CD4-positive, alpha-beta T cell treated with Interleukin-1 beta for 1 hour (primary cell): ENCODE data around the gene B3GNT8.

Experiments
- DNase-seq, 2 donors: peaks; one replicate each; pipeline ENCODE4 v3.0.0-alpha.2; 2020 to 2022

B3GNT8 gene

GRCh38 chr19:41426952-41427646, at the start of gene B3GNT8:
TSS of gene B3GNT8 (minus strand) at chr19:41427374. CDS start at chr19:41426778, 596 bp downstream.
- peak; percentile 41 to 45 for DNase-seq

GRCh38 chr19:41476583-41476982, 49.4 kb upstream of the B3GNT8 start:
- DNase-seq: no peak

- DNase-seq: peak; percentile 14 to 66
Observed at GRCh38 chr19:41463257-41464256, 36.4 kb upstream of the B3GNT8 start.

DNA sequence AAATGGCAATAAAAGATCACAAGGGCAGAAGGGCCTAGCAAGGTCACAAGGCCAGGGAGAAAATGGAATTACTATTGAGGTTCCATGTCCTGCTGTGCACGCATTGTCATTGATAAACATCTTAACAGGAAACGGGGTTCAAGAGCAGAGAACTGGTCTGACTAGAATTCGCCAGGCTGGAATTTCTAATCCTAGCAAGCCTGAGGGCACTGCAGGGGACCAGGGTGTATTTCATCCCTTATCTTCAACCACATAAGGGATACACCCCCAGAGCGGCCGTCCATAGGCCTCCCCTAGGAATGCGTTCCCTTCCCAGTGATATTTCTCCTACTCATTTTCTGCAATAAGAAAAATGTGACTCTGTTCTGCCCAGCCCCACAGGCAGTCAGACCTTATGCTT, 35.3 kb upstream of the B3GNT8 start:
- DNase-seq: no peak

DNA sequence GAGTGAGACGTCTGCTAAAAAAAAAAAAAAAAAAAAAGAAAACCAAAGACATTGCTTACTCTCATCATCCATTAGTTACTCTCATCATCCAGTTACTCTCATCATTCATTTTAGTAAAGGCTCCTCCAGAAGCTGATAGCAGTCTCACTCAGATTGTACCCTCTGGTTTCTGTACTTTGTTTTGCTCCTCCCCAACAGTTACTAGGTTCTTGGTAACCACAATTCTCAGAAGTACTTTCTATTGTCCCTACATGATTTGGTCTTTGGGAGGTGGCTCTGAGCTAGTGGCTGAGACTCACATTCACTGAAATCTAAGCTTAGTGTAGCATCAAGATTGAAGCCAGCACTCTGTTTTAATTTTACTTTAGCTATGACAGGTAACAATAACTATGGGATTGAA, 30.1 kb upstream of the B3GNT8 start:
- DNase-seq: peak in 1 of 2 donors; percentile 43

GRCh38 chr19:41456342-41456918, 29.3 kb upstream of the B3GNT8 start:
- DNase-seq: no peak

DNA sequence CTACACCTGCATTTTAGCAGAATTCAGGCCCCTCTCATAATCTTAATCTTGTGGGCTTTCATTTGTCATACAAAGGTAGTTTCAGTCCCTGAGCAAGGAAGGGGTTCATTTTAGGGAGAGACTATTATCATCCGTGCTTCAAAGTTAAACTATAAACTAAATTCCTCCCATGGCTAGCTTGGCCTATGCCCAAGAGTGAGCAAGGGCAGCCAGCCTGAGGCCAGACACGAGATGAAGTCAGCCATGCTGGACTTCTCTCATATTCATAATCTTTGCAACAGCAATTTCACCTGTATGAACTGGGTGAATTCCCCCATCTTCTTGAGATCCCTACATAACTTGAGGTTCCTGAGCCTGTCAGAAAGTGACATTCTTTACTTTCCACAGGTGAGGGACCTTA, 28.8 kb upstream of the B3GNT8 start:
- DNase-seq: no peak

GRCh38 chr19:41452584-41453275, 25.6 kb upstream of the B3GNT8 start:
- no peak for DNase-seq

- DNase-seq: no peak
Observed at GRCh38 chr19:41449865-41450178, 22.6 kb upstream of the B3GNT8 start.

- peak; percentile 72 to 74 for DNase-seq
Observed at GRCh38 chr19:41449079-41449864, 22.1 kb upstream of the B3GNT8 start.

- DNase-seq: no peak
Observed at GRCh38 chr19:41447732-41448332, 20.7 kb upstream of the B3GNT8 start.

DNA sequence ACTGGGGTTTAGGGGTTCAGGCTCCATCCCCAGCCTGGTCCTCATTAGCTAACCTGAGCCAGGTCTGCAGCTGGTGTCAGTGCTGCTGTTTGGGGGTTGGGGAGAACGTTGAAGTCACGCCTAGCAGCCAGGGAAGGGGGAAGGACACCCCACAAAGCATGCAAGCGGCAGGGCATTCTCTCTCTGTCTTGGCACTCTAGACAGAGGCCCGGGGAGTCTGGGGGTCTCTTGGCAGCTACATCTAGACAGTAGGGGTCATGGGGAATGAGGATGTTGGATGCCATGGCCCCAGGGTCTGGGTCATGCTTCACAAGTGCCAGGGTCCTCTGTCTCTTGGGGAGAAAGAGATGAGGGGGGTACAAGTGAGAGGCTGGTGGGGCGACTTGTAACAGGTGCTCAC, 18.4 kb upstream of the B3GNT8 start:
- DNase-seq: no peak

DNA sequence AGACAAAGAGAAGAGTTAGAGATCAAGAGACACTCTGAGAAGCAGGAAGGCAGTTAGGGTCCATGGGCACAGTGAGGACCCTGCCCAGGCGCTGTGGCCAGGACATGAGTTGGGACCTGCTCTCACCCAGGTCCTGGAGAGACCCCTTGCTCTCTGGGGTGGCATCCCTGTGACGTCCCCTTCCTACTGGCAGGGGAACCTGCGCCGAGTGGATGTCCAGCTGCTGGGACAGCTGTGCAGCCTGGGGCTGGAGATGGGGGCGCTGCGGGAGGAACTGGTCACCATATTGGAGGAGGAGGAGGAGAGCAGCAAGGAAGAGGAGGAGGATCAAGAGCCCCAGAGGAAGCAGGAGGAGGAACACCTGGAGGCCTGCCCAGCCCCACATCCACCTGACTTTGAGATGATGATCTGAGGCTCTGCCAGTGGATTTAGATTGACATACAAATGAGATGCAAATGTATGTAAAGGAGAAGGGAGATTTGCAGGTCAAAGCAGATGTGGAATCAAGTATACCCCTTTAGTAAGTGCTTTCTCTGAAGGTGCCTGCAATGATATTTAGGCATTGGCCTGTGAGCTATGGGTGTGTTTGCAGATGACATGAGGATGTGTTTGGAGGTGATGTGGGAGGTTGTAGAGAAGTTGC, 16.8 kb upstream of the B3GNT8 start:
- DNase-seq: no peak

DNA sequence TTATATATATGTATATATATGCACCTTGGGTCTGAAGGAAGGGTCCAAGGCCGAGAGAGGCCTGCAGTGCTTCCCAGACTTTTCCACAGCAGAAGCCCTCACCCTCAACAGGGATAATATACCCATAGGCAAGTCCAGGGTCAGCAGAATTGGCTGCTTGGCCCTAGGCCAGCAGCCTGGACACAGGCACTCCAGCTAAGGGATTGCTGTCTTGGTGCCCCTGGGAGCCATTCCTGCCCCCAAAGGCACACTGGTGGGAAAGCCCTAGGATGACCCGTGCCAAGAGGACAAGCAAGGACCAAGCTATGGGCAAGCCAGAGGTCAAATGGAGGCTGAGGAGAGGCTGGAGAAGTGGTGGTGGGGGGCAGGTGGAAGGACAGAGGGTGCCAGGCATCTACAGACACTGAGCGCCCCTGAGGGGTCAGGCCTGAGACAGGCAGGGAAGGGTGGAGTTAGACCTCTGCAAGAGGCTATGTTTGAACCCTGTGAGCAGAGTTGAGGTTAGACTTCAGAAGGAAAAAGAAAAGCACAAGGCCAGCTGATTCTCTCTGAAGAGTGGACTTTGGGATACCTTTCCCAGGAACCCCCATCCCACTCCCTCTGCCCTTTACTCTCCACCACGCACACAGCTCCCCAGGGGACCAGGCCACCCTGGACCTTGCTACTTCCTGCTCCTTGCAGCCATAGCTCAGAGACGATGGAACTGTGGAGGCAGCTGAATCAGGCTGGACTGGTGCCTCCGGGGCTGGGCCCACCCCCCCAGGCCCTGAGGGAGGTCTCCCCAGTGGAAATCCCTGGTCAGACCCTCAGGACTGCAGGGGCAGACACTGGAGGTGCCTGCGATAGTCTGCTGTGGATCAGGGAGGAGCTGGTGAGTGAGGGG, 15.5 kb upstream of the B3GNT8 start, which contains the start of gene ERICH4:
Gene ERICH4, plus strand, starts transcription at position 684 of the 883 bp plus-strand sequence. Its CDS starts 14 bp downstream, at position 698.
- no peak for DNase-seq

- DNase-seq: no peak
Observed at GRCh38 chr19:41441321-41441945, 14.3 kb upstream of the B3GNT8 start.

DNA sequence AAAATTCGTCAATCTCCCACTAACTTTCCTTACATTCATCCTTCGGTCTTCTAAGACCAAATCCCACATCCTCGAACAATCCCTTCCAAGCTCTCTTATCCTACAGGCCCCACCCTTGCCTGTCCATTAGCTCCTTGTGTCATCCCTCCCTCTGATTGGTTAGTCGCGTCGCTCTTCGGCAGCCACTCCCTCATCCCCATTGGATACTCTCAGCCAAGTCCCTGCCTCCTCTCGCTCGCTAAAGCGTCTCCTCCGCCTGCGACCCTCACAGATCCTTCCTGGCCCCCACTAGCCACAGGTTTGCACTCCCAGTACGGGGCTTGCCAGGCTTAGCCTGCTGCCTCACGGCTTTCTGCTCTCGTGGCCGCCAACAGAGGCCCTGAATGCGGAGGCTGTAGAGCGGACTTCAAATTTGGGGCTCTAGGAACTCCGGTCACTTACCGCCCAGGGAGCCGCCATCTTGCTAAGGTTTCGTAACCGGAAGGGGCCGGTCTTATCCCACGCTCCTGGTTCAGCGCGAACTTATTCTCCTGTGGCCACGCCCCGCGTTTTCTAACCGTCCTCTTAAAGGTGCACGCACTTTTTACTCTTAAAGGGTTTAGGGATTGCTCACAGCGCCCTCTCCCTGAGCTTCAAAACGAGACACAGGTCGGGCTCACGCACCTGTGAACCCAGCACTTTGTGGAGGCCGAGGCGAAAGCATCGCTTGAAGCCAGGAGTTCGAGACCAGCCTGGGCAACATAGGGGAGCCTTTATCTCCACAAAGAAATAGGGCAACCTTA, 12.5 kb upstream of the B3GNT8 start, which contains the start of gene DMAC2:
Gene DMAC2, minus strand, starts transcription at position 472 of the 782 bp plus-strand sequence. Its CDS starts 13 bp downstream, at position 459.
- DNase-seq: peak; percentile 94 to 95

- no peak for DNase-seq
Observed at GRCh38 chr19:41437944-41438574, 10.9 kb upstream of the B3GNT8 start.

DNA sequence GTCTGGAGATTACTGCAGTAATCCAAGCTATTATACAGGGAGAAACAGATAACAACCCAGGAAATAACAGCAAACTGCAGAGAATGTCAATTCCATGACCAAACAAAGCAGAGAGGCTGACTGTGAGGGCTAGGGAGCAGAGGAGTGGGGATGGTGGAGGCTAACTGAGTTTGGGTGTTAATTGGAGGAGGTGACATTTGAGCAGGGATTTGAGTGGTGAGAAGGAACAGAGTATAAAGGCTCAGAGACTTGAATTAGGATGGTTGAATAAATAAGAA, 9.4 kb upstream of the B3GNT8 start:
- DNase-seq: no peak
